GM12865 (cell line): ENCODE data around the gene ATP1A1.

Experiments
- DNase-seq: peaks from one replicate; pipeline ENCODE4 v3.0.0; 2010; ENCODE audit warnings: low read depth
- H3K4me3 ChIP-seq: 2 replicates; pipeline ENCODE4 v1.5.1; 2011; ENCODE audit warnings: mild to moderate bottlenecking, low read depth, low read length, control low read depth
- TF ChIP-seq, protein P1 (sequence below): IDR thresholded peaks from 2 replicates; pipeline ENCODE4 v1.5.1; 2011; ENCODE audit warnings: low read length, control low read depth, low read depth, inconsistent platforms; ENCODE audit not compliant: insufficient read depth; ENCODE audit errors: missing control alignments

The ATP1A1 gene

DNA sequence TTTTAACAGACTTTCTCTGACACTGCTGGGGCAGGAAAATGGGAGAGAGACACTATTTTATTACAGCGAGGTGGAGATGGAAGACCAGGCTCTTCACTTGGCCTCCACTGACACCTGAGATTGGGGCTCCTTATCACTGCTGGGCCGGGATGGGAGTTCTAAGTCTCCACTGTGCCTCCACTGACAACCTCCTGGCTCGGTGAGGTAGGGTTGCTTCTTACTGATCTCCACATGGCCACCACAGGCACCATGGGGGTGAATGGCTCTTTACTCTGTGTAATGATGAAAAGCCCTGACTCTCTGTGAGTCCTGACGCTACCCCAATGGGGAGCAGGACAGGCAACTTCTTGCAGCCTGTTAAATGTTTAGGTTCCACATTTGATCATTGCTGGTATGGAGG is 67.7 kb downstream of the ATP1A1 start:
- no peak overlapping the region for H3K4me3 ChIP-seq
- no peak for DNase-seq
- TF ChIP-seq, protein P1, sequence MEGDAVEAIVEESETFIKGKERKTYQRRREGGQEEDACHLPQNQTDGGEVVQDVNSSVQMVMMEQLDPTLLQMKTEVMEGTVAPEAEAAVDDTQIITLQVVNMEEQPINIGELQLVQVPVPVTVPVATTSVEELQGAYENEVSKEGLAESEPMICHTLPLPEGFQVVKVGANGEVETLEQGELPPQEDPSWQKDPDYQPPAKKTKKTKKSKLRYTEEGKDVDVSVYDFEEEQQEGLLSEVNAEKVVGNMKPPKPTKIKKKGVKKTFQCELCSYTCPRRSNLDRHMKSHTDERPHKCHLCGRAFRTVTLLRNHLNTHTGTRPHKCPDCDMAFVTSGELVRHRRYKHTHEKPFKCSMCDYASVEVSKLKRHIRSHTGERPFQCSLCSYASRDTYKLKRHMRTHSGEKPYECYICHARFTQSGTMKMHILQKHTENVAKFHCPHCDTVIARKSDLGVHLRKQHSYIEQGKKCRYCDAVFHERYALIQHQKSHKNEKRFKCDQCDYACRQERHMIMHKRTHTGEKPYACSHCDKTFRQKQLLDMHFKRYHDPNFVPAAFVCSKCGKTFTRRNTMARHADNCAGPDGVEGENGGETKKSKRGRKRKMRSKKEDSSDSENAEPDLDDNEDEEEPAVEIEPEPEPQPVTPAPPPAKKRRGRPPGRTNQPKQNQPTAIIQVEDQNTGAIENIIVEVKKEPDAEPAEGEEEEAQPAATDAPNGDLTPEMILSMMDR = no peak

DNA sequence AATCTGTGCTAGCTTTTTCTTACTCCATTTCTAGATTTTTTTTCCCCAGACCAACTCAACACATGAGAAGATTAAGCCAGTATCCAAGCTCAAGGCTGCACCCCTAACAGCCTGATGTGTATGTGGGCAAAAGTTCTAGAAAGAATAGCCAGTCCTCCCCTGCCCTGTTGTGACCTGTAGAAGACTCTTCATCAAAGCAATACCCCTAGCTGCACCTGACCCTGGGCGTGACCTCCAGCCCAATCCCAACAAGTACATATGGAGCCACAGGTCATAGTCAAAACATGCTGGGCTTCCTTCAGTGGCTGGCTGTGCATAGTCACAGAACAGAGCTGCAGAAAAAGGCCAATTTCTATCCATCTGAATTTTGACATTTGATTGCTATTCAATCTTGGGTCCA is 72.5 kb downstream of the ATP1A1 start:
- no peak overlapping the region for H3K4me3 ChIP-seq
- no peak for DNase-seq
- TF ChIP-seq, protein P1 = no peak

DNA sequence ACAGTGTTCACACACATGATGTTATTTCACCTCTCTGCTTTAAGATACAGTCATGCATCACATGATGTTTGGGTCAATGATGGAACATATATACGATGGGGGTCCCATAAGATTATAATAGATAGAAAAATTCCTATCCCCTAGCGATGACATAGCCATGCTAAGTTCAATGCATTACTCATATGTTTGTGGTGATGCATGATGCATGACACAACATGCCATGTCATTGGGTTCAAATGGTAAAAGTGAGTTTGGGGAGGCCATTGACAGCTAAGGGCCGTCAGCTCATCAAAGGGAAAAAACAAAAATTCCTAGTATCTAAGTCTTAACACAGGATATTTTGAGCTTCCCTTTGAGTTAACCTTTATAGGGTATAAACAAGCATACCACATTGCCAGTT is 73.6 kb downstream of the ATP1A1 start:
- TF ChIP-seq, protein P1 = no peak
- H3K4me3 ChIP-seq = no peak overlapping the region
- no peak for DNase-seq

DNA sequence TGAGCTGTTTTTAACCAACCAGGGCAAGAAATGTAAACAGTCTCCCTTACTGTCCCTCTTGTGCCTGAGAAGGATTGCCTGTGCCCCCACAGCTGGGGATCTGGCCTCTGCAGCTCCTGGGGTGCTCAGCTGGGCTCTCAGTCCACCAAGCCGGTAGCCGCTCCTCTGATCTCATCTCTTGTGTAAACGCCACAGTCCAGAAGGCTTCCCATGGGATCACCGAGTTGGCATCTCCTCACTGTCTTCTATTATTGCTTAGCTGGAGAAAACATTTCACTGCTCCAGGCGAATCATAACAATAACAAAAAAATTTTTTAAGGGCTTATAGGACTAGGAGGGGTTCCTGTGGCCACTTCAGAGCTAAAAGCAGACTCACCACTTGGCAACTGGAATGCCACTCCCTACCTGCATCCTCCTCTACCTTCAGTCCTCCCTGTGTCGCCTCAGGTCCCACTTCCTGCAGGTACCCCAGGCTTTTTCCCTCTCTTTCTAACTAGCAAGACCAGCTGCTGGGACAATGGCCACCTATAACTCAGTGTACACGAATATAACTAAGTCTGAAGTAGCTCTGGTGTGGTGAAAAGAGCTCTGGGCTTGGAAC is 75.8 kb downstream of the ATP1A1 start:
- no peak overlapping the region for H3K4me3 ChIP-seq
- DNase-seq = no peak
- TF ChIP-seq, protein P1 = no peak

DNA sequence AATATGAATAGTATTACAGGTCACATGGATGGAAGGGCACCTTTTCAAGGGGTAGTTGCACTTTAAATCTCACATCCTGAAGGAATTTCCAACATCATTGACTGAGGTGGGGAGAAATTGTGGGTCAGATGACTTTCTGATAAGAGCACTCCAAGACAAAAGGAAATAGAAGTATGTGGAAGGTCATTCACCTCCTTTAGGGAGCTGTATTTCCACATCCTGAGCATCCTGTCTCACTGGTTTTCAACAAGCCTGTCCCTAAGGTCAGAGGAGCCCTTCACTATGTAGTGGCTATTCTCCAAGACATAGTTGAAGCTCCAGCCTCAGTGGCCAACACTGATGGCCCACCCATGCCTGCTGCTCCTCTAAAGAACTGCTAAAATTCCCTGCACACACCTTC is 76.5 kb downstream of the ATP1A1 start:
- TF ChIP-seq, protein P1 = no peak
- DNase-seq = no peak
- H3K4me3 ChIP-seq = no peak overlapping the region

DNA sequence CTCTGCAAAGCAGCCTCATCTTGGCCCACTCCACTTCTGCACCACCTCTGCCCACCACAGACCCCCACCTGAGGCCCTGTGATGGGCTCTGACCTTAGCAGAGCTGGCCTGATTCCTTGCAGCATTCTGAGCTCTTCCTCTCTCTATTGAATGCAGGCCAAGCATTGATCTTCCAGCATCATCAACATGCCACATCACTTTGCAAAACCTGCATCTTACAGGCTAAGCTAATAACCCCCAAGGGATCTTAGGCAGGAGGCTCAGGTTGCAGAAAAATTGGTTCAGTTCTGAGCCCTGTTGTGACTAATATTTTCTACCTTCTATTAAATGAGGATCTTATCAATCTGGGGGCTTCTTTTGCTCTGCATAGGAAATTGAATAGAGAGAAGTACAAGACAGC is 78.7 kb downstream of the ATP1A1 start:
- TF ChIP-seq, protein P1 = no peak
- no peak overlapping the region for H3K4me3 ChIP-seq
- no peak for DNase-seq

DNA sequence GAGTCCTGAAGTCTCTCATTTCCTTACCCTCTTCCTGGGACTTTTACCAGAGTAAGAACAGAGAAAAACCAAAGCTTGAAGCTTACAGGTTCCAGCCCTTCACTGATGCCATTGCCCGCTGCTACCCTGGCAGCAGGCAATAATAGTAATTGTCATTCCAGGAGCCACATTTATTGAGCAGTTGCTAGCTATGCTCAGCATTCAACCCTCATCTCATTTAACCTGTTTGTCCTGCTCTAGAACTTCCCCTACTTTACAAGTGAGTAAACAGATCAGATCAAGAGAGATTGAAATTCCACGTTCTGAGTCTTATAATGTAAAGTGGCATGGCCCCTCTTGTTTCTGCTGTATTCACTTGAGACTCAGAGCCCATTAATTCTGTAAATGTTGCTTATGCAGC is 80.4 kb downstream of the ATP1A1 start:
- TF ChIP-seq, protein P1 = no peak

More for the DNA sequence above, 80.4 kb downstream of the ATP1A1 start:
- no peak for DNase-seq
- no peak overlapping the region for H3K4me3 ChIP-seq
